NOMO-1 treated with dmso at 0.1 percent for 144 hours (cell line): ENCODE data around the gene ZSCAN25.
"Not testable (repeated sequence)": the region's sequence is repeated elsewhere in the genome, so short reads cannot be mapped to it uniquely, and the experiment has no call there.

Experiments used
- DNase-seq: peaks from one replicate; lab custom pipeline; 2025; ENCODE audit not compliant: unreplicated experiment; lab: John Stamatoyannopoulos, UW

The ZSCAN25 gene

GRCh38 chr7:99617192-99617781, 541 bp downstream of the ZSCAN25 start:
- DNase-seq: no peak

- DNase-seq: no peak
These were observed 2.0 kb downstream of the ZSCAN25 start for GRCh38 chr7:99618726-99619125.

- no peak for DNase-seq
These were observed 2.9 kb downstream of the ZSCAN25 start for GRCh38 chr7:99619571-99620130.

GRCh38 chr7:99621271-99621670, 4.5 kb downstream of the ZSCAN25 start:
- DNase-seq: no peak

- no peak for DNase-seq
These were observed 5.8 kb downstream of the ZSCAN25 start for GRCh38 chr7:99622596-99622995.

GRCh38 chr7:99623091-99623693, 6.4 kb downstream of the ZSCAN25 start:
- DNase-seq: no peak

- DNase-seq: no peak
These were observed 7.1 kb downstream of the ZSCAN25 start for GRCh38 chr7:99623702-99624447.

- no peak for DNase-seq
These were observed 7.7 kb downstream of the ZSCAN25 start for GRCh38 chr7:99624484-99624883.

GRCh38 chr7:99625321-99625720, 8.6 kb downstream of the ZSCAN25 start:
- DNase-seq: no peak

GRCh38 chr7:99625961-99626360, 9.2 kb downstream of the ZSCAN25 start:
- DNase-seq: no peak

- DNase-seq: no peak
These were observed 9.9 kb downstream of the ZSCAN25 start for GRCh38 chr7:99626661-99627060.

GRCh38 chr7:99627513-99627912, 10.8 kb downstream of the ZSCAN25 start:
- DNase-seq: no peak

- no peak for DNase-seq
These were observed 12.0 kb downstream of the ZSCAN25 start for GRCh38 chr7:99628471-99629465.

GRCh38 chr7:99629643-99630042, 12.9 kb downstream of the ZSCAN25 start:
- DNase-seq: no peak

GRCh38 chr7:99631295-99632109, 14.8 kb downstream of the ZSCAN25 start:
- no peak for DNase-seq

GRCh38 chr7:99637414-99637813, 20.7 kb downstream of the ZSCAN25 start:
- DNase-seq: not testable (repeated sequence)

- DNase-seq: no peak
These were observed 22.0 kb downstream of the ZSCAN25 start for GRCh38 chr7:99638731-99639130.

GRCh38 chr7:99639267-99639666, 22.5 kb downstream of the ZSCAN25 start:
- no peak for DNase-seq

GRCh38 chr7:99642027-99642426, 25.3 kb downstream of the ZSCAN25 start:
- no peak for DNase-seq

GRCh38 chr7:99643464-99643863, 26.7 kb downstream of the ZSCAN25 start:
- DNase-seq: no peak
